ENCODE results near the gene CDK2AP2.

- TF ChIP-seq REST (IDR thresholded peaks at IDR 0.05; ENCODE audit: unreplicated experiment) (no peak), CTCF (conservative IDR thresholded peaks at IDR 0.05; ENCODE audit: low read depth in 2 of 2) (no peak), EZH2 (IDR thresholded peaks at IDR 0.05; ENCODE audit: low read depth, unreplicated experiment) (no peak), EZH2phosphoT487 (IDR thresholded peaks at IDR 0.05; ENCODE audit: unreplicated experiment) (no peak), JUNB (IDR thresholded peaks at IDR 0.05; ENCODE audit: unreplicated experiment) (no peak), POLR2AphosphoS5 (IDR thresholded peaks at IDR 0.05; ENCODE audit: low read depth) (no peak), CREB1 (CRISPR knock-in tag; IDR thresholded peaks at IDR 0.05; ENCODE audit: low read depth) (no peak), ZNF114 (CRISPR knock-in tag; IDR thresholded peaks at IDR 0.05) (no peak)
Observed at GRCh38 chr11:67493548-67494370, 14.2 kb downstream of the CDK2AP2 start.

Data from GM23338 (cell line).